ENCODE data around the gene OGFOD1.

The OGFOD1 gene

GRCh38 chr16:56505181-56505580 is 53.8 kb downstream of the OGFOD1 start:
- ATAC-seq = no peak
- TF ChIP-seq TCF4 (CRISPR knock-in tag; IDR thresholded peaks at IDR 0.05; ENCODE audit: borderline replicate concordance) (no peak), PPARA (CRISPR knock-in tag; IDR thresholded peaks at IDR 0.05; ENCODE audit: borderline replicate concordance) (no peak), ISL1 (CRISPR knock-in tag; IDR thresholded peaks at IDR 0.05) (no peak), ZNF565 (CRISPR knock-in tag; conservative IDR thresholded peaks at IDR 0.05; ENCODE audit: low read depth) (no peak), RARB (CRISPR knock-in tag; IDR thresholded peaks at IDR 0.05) (no peak), CSDC2 (CRISPR knock-in tag; IDR thresholded peaks at IDR 0.05) (no peak), ZFP30 (CRISPR knock-in tag; IDR thresholded peaks at IDR 0.05) (no peak), CREB5 (CRISPR knock-in tag; IDR thresholded peaks at IDR 0.05; ENCODE audit: low read depth) (no peak), ZNF8 (CRISPR knock-in tag; IDR thresholded peaks at IDR 0.05) (no peak), ESRRG (CRISPR knock-in tag; IDR thresholded peaks at IDR 0.05) (no peak), SNAI2 (CRISPR knock-in tag; IDR thresholded peaks at IDR 0.05) (no peak), ZC3H10 (CRISPR knock-in tag; IDR thresholded peaks at IDR 0.05) (no peak), ARNTL (CRISPR knock-in tag; IDR thresholded peaks at IDR 0.05; ENCODE audit: borderline replicate concordance, low read depth) (no peak), GLIS3 (CRISPR knock-in tag; IDR thresholded peaks at IDR 0.05) (no peak), ZNF70 (CRISPR knock-in tag; IDR thresholded peaks at IDR 0.05) (no peak), OSR1 (CRISPR knock-in tag; IDR thresholded peaks at IDR 0.05) (no peak), POU6F1 (CRISPR knock-in tag; IDR thresholded peaks at IDR 0.05; ENCODE audit: borderline replicate concordance, low read depth) (no peak), TSHZ2 (CRISPR knock-in tag; IDR thresholded peaks at IDR 0.05) (no peak), ZFP3 (CRISPR knock-in tag; IDR thresholded peaks at IDR 0.05) (no peak), CSRNP3 (CRISPR knock-in tag; IDR thresholded peaks at IDR 0.05) (no peak)

GRCh38 chr16:56506941-56507340 is 55.6 kb downstream of the OGFOD1 start:
- TF ChIP-seq POU6F1 (CRISPR knock-in tag; IDR thresholded peaks at IDR 0.05; ENCODE audit: borderline replicate concordance, low read depth) (no peak), ESRRG (CRISPR knock-in tag; IDR thresholded peaks at IDR 0.05) (no peak), CSDC2 (CRISPR knock-in tag; IDR thresholded peaks at IDR 0.05) (no peak), ZNF70 (CRISPR knock-in tag; IDR thresholded peaks at IDR 0.05) (no peak), RARB (CRISPR knock-in tag; IDR thresholded peaks at IDR 0.05) (no peak), ZFP3 (CRISPR knock-in tag; IDR thresholded peaks at IDR 0.05) (no peak), ISL1 (CRISPR knock-in tag; IDR thresholded peaks at IDR 0.05) (no peak), TOX (CRISPR knock-in tag; IDR thresholded peaks at IDR 0.05; ENCODE audit: borderline replicate concordance) (no peak), TCF4 (CRISPR knock-in tag; IDR thresholded peaks at IDR 0.05; ENCODE audit: borderline replicate concordance) (no peak), CREB5 (CRISPR knock-in tag; IDR thresholded peaks at IDR 0.05; ENCODE audit: low read depth) (no peak), PPARA (CRISPR knock-in tag; IDR thresholded peaks at IDR 0.05; ENCODE audit: borderline replicate concordance) (no peak), PATZ1 (CRISPR knock-in tag; IDR thresholded peaks at IDR 0.05; ENCODE audit: borderline replicate concordance) (no peak), SNAI2 (CRISPR knock-in tag; IDR thresholded peaks at IDR 0.05) (no peak), ZNF8 (CRISPR knock-in tag; IDR thresholded peaks at IDR 0.05) (no peak), ARNTL (CRISPR knock-in tag; IDR thresholded peaks at IDR 0.05; ENCODE audit: borderline replicate concordance, low read depth) (no peak), ZNF565 (CRISPR knock-in tag; conservative IDR thresholded peaks at IDR 0.05; ENCODE audit: low read depth) (no peak), ZFP30 (CRISPR knock-in tag; IDR thresholded peaks at IDR 0.05) (no peak), BACH2 (CRISPR knock-in tag; IDR thresholded peaks at IDR 0.05; ENCODE audit: borderline replicate concordance) (no peak), ZC3H10 (CRISPR knock-in tag; IDR thresholded peaks at IDR 0.05) (no peak)
- peak; percentile 77 for ATAC-seq
